Vagina (tissue), 2 donors: ENCODE data around the gene RNASEH2C. TPM values are rescaled to one million over a fixed set of nuclear protein-coding genes. Genes with fewer than 3 reads are reported as not detected.
"Not testable (repeated sequence)": the region's sequence is repeated elsewhere in the genome, so short reads cannot be mapped to it uniquely, and the experiment has no call there.

Source experiments
- DNase-seq, 2 donors: peaks; one replicate each; pipeline ENCODE4 v3.0.0-alpha.2; 2017; ENCODE audit errors: extremely low spot score in 2 of 2
- H3K27ac ChIP-seq: fragments of 200-600 bp; sonication (generic); one replicate; pipeline ENCODE4 v1.5.1; 2019
- H3K27me3 ChIP-seq: fragments of 200-600 bp; sonication (generic); one replicate; pipeline ENCODE4 v1.5.1; 2019
- H3K36me3 ChIP-seq, 2 donors: fragments of 200-600 bp; sonication (generic); one replicate each; pipeline ENCODE4 v1.5.1; 2017 to 2019
- H3K4me1 ChIP-seq: fragments of 200-600 bp; sonication (generic); one replicate; pipeline ENCODE4 v1.5.1; 2019
- H3K4me3 ChIP-seq, 2 donors: fragments of 200-600 bp; sonication (generic); 1 replicate in 1 of 2; 2 replicates in 1 of 2; pipeline ENCODE4 v1.5.1; 2016 to 2019
- H3K9me3 ChIP-seq: fragments of 200-600 bp; sonication (generic); one replicate; pipeline ENCODE4 v1.5.1; 2019
- POLR2A ChIP-seq, 2 donors: fragments of 450-650 bp; IDR thresholded peaks; one replicate each; pipeline ENCODE4 v1.6.1; 2017; ENCODE audit warnings: antibody characterized with exemption in 2 of 2, mild to moderate bottlenecking in 2 of 2, moderate library complexity in 2 of 2
- POLR2AphosphoS5 ChIP-seq, 2 donors: sonication (generic); formaldehyde crosslinking; IDR thresholded peaks; one replicate each; pipeline ENCODE4 v1.9.0; 2017; ENCODE audit warnings: antibody characterized with exemption in 2 of 2, mild to moderate bottlenecking in 2 of 2, low read depth in 1 of 2; ENCODE audit not compliant: insufficient read depth in 1 of 2
- intact Hi-C: fragments of 100-400 bp; cut with DNase I; formaldehyde crosslinking; loops from one replicate; pipeline ENCODE4 v1.15.1; 2023
- total RNA-seq: library from RNA; depleted of rRNA; stranded (reverse); fragments of >200 nt; gene quantifications from one replicate; pipeline ENCODE4 v1.2.3, GENCODE V29; 2016
- TF ChIP-seq, protein P1 (sequence below), 3 experiments: fragments of 450-650 bp in 2 of 3; fragments of 200-600 bp in 1 of 3; sonication (generic) in 1 of 3; IDR thresholded peaks; one replicate each; pipeline ENCODE4 v1.5.1; 2017 to 2019; ENCODE audit warnings: antibody characterized with exemption in 3 of 3, mild to moderate bottlenecking in 2 of 3, moderate library complexity in 2 of 3

Gene RNASEH2C
- total RNA-seq, 1 donor from 2014 or later: 66.8 TPM

DNA sequence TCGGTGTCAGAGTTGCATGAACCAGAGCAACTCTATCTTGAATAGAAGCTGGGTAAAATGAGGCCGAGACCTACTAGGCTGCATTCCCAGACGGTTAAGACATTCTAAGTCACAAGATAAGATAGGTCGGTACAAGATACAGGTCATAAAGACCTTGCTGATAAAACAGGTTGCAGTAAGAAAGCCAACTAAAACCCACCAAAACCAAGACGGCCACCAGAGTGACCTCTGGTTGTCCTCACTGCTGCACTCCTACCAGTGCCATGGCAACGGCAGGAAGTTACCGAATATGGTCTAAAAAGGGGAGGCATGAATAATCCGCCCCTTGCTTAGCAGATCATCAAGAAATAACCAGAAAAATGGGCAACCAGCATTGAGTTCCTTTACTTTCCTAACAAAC lies 10.9 kb downstream of the RNASEH2C start:
- H3K27me3 ChIP-seq: no peaks in the 10 kb centered on the region
- TF ChIP-seq, protein P1, sequence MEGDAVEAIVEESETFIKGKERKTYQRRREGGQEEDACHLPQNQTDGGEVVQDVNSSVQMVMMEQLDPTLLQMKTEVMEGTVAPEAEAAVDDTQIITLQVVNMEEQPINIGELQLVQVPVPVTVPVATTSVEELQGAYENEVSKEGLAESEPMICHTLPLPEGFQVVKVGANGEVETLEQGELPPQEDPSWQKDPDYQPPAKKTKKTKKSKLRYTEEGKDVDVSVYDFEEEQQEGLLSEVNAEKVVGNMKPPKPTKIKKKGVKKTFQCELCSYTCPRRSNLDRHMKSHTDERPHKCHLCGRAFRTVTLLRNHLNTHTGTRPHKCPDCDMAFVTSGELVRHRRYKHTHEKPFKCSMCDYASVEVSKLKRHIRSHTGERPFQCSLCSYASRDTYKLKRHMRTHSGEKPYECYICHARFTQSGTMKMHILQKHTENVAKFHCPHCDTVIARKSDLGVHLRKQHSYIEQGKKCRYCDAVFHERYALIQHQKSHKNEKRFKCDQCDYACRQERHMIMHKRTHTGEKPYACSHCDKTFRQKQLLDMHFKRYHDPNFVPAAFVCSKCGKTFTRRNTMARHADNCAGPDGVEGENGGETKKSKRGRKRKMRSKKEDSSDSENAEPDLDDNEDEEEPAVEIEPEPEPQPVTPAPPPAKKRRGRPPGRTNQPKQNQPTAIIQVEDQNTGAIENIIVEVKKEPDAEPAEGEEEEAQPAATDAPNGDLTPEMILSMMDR (IDR thresholded peaks at IDR 0.05): no peak
- no peak for TF ChIP-seq POLR2A (IDR thresholded peaks at IDR 0.05)
- no peak for TF ChIP-seq POLR2AphosphoS5 (IDR thresholded peaks at IDR 0.05; ENCODE audit: insufficient read depth in 1 of 2, low read depth in 1 of 2)
- no peak overlapping the region for H3K27ac ChIP-seq
- peaks cover 25% of the 10 kb centered on the region for H3K4me1 ChIP-seq
- intact Hi-C loops: loop anchor here (2.0 to 10.0 kb wide), 3 partner anchors 73 to 275 kb away; partner anchors contain the start of gene AP5B1
- peaks cover 0 to 15% of the 10 kb centered on the region in 2 donors for H3K36me3 ChIP-seq
- DNase-seq: no peak
- no peaks in the 10 kb centered on the region for H3K9me3 ChIP-seq
- no peak overlapping the region for H3K4me3 ChIP-seq

DNA sequence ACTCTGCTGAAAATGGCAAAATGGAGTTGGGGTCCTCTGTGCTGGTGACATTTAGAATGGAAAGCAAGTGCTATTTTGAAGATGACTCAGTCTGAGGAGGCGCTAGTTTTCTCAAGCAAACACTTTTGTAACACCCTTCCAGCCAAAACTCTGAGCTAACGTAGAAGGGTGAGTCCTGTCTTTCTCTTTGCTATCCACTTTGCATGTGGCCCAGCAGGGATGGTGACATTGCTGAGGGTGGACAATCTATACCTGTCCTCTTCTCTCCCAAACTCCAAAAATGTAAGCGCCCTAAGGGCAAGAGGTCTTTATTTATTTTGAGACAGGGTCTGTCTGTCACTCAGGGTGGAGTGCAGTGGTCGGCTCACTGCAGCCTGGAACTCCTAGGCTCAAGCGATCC lies 12.1 kb downstream of the RNASEH2C start:
- no peaks in the 10 kb centered on the region for H3K27me3 ChIP-seq
- H3K9me3 ChIP-seq: no peaks in the 10 kb centered on the region
- H3K4me3 ChIP-seq: no peak overlapping the region
- no peak overlapping the region for H3K27ac ChIP-seq
- H3K36me3 ChIP-seq: peaks cover 0 to 3% of the 10 kb centered on the region in 2 donors
- no peak for TF ChIP-seq POLR2A (IDR thresholded peaks at IDR 0.05)
- TF ChIP-seq, protein P1 (IDR thresholded peaks at IDR 0.05): no peak
- no peak for TF ChIP-seq POLR2AphosphoS5 (IDR thresholded peaks at IDR 0.05; ENCODE audit: insufficient read depth in 1 of 2, low read depth in 1 of 2)
- peaks cover 23% of the 10 kb centered on the region for H3K4me1 ChIP-seq
- no peak for DNase-seq
- intact Hi-C loops: loop anchor here (10.0 kb wide), 1 partner anchor 276 kb away; no protein-coding TSS in a partner anchor

DNA sequence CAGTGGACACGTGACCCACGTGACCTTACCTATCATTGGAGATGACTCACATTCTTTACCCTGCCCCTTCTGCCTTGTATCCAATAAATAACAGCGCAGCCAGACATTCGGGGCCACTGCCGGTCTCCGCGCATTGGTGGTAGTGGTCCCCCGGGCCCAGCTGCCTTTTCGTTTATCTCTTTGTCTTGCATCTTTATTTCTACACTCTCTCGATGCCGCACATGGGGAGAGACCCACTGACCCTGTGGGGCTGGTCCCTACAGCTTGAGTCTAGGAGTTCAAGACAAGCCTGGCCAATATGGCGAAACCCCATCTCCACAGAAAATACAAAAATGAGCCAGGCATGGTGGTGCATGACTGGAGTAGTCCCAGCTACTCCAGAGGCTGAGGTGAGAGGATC lies 13.6 kb downstream of the RNASEH2C start:
- not testable (repeated sequence) for H3K27me3 ChIP-seq, H3K9me3 ChIP-seq, H3K27ac ChIP-seq, H3K36me3 ChIP-seq, DNase-seq, H3K4me3 ChIP-seq
- H3K4me1 ChIP-seq: peaks cover 12% of the 10 kb centered on the region
- intact Hi-C loops: loop anchor here (10.0 kb wide), 1 partner anchor 278 kb away; no protein-coding TSS in a partner anchor

DNA sequence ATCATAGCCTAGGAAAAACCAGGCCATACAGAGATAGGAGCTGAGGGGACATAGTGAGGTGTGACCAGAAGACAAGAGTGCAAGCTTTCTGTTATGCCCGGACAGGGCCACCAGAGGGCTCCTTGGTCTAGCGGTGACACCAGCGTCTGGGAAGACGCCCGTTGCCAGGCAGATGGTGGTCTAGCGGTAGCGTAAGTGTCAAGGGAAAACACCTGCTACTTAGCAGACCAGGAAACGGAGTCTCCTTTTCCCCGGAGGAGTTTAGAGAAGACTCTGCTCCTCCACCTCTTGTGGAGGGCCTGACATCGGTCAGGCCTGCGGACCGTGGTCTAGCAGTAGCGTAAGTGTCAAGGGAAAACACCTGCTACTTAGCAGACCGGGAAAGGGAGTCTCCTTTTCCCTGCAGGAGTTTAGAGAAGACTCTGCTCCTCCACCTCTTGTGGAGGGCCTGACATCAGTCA lies 14.3 kb downstream of the RNASEH2C start:
- not testable (repeated sequence) for H3K36me3 ChIP-seq, H3K27me3 ChIP-seq, H3K4me3 ChIP-seq, H3K27ac ChIP-seq, H3K9me3 ChIP-seq, DNase-seq
- H3K4me1 ChIP-seq: peaks cover 11% of the 10 kb centered on the region
- intact Hi-C loops: loop anchor here (10.0 kb wide), 1 partner anchor 278 kb away; no protein-coding TSS in a partner anchor
- TF ChIP-seq, protein P1 (IDR thresholded peaks at IDR 0.05): peak; percentile 51 to 73 (median 66)
- TF ChIP-seq POLR2AphosphoS5 (IDR thresholded peaks at IDR 0.05; ENCODE audit: insufficient read depth in 1 of 2, low read depth in 1 of 2): peak in 1 of 2 donors; percentile 26

DNA sequence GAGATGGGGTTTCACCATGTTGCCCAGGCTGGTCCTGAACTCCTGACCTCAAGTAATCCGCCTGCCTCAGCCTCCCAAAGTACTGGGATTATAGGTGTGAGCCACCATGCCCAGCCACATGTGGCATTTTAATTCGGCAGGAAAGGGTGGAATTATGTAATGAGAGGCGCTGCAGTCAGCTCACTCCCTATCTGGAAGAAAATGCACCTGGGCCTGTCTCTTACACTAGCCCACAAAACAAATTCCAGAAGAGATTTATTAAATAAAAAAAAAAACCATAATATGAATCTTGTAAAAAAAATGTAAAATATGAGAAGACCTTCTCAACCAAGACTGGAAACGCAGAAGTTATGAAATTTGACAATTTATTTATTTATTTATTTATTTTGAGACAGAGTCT lies 16.8 kb downstream of the RNASEH2C start:
- Histone ChIP-seq H3K4me1 (peaks cover 4% of the 10 kb centered on the region), H3K36me3 (no peaks in the 10 kb centered on the region), H3K9me3 (no peaks in the 10 kb centered on the region), H3K27me3 (no peaks in the 10 kb centered on the region), H3K4me3 (no peak overlapping the region), H3K27ac (no peak overlapping the region)
- intact Hi-C loops: loop anchor here (10.0 kb wide), 1 partner anchor 281 kb away; no protein-coding TSS in a partner anchor
- DNase-seq: no peak
- TF ChIP-seq, protein P1 (IDR thresholded peaks at IDR 0.05): no peak
- TF ChIP-seq POLR2A (IDR thresholded peaks at IDR 0.05) (no peak), POLR2AphosphoS5 (IDR thresholded peaks at IDR 0.05; ENCODE audit: insufficient read depth in 1 of 2, low read depth in 1 of 2) (no peak)
